Measurements from ENCODE around the gene NME4.
"Not testable (repeated sequence)": the region's sequence is repeated elsewhere in the genome, so short reads cannot be mapped to it uniquely, and the experiment has no call there.

The NME4 gene

DNA sequence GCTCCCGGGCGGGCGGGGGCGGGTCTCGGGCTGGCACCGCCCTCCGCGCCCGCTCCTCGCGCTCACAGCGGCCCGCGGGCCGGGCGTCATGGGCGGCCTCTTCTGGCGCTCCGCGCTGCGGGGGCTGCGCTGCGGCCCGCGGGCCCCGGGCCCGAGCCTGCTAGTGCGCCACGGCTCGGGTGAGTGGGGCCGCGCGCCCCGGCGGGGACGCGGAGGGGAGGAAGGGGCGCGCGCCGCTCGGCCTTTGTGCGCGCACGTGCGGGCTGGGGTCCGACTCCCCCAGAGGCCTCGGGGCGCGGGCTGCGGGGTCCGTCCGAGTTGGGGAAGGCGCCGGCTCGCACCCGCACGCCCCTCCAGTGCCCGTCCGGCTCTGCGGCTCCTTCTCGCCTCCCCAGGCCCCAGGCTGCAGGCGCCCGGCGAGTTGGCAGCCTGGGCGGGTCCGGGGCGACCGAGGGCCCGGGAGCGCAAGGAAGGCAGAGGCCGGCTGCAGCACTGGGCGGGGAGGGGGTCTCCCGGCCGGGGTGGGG, at the start of gene NME4:
NME4 (plus strand) TSS at position 65 of the 527 bp plus-strand sequence; CDS start at position 89, 24 bp downstream.
- no peak for DNase-seq

DNA sequence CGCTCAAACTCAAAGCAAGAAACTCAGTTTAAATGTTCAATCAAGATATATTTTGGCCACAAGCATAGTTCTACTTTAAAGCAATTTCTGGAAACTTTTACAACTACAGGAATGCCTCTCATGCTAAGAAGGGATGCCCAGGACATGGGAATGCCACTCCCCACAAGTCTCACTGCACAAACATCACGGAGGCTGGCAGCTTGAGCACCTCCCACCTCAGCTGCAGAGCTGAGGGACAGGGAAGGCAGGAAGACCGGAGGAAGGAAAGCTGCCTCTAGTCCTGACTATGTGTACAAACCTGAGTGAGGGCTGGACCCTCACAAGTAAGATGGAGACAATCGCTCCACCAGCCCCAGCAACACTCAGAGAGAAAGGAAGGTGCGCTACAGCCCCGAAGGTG, 49.8 kb upstream of the NME4 start:
- no peak for DNase-seq

DNA sequence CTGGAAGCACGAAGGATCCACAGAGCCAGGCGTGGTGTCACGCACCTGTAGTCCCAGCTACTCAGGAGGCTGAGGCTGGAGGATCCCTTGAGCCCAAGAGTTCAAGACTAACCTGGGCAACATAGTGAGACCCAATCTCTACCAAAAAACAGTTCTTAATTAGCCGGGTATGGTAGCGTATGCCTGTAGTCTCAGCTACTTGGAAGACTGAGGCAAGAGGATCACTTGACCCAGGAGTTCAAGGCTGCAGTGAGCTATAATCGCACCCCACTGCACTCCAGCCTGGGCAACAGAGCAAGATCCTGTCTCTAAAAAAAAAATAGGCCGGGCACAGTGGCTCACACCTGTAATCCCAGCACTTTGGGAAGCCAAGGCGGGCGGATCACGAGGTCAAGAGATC, 48.5 kb upstream of the NME4 start:
- not testable (repeated sequence) for DNase-seq

DNA sequence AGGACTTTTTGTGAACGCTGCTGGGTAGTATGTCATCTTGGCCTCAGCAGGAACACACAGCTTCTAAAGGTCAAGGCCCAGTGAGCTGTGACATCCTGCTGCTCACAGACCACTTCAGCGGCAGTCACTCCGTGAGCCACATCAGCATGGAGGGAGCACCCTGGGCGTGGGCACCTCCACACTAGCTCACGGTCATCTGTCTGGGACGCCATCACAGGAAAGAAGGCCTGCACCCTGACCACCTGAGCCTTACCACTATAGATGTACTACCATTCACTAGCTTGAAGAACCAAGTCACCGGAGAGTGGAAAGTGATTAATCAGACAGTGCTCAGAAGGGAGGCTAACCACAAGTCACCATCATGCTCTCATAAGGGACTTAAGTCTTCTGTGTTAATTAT, 47.8 kb upstream of the NME4 start:
- no peak for DNase-seq

DNA sequence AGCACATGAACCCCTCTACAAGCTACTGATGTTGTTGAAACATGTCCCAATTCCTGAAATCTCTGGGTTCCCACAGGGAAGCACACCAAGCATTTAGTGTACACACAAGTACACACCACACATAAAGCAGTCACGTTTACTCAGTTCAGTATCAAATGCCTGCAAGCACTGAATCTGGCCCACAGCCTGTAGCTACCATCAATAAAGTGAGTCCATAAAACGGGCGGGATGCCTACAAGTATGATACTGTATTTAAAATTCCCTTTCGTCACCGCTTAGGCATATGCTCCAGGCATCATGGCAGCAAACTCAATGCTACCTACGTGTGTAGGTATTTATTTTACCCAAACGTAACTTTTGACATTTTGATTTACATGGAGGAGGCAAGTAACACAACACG, 46.8 kb upstream of the NME4 start:
- no peak for DNase-seq

DNA sequence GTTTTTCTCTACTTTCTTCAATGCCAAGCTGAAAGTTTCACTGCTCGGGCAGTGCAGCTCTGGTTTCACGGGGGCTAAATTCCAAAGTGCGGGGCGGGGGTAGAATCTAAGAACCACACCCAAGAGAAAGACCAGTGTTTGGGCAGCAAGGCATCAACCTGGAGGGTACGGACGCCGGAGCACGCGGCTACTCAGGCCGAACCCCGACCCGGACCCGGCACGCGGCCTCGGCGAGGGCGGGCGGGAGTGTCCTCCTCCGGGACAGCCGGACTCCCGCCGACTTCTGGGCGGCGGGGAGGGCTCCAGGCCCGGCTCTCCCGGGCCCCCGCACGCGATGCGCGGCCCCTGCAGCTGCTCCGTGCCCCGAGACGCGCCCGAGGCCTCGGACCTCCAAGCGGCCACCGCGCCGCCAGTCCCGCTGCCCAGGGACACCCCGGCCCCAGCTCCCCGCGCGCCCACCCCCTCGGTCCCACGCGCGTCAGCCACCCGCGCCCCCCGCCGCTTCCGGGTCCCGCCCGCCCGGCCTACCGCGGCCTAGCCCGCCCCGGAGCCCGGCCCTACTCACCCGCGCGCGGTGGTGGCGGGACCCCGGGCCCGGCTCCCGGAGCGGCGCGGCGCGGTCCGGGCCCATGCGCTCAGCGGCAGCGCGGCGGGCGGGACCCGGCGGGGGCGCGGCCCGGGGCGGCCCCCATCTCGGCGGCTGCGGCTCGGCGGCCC, 45.0 kb upstream of the NME4 start:
- DNase-seq, result no peak

DNA sequence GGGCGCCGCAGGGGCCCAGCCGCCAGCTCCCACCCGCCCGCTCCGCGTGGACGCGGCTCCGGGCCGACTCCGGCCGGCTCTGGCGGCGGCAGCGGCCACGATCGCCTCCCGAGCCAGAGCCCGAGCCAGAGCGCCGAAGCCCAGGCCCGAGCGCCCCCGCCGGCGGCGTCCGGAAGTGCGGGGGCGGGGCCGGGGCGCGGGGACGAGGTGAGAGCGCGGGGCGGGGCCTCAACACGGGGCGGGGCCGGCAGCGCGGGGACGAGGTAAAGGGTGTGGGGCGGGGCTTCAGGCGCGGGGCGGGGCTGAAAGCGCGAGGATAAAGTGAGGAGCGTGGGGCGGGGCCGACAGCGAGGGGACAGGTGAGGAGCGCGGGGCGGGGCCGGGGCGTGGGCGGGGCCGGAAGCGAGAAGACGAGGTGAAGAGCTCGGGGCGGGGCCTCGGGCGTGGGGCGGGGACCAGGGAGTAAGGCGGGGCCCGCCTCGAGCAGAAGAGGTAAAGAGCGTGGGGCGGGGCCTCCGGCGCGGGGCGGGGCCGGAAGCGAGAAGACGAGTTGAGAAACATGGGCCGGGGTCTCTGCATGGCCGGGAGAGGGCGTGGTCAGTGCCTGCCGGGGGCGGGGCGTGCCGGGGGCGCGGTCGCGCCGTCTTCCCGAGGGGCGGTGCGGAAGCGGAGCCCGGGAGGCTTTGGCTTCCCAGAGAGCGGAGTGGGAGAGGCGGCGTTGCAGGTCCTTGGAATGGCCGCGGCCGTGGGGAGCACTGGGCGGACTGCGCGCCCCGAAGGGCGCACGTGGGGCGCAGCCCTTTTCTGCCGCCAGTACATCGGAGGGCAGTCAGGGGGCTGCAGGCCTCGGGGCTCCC, 44.2 kb upstream of the NME4 start, which contains the start of gene AXIN1:
AXIN1 (minus strand) TSS at position 177 of the 857 bp plus-strand sequence. CDS start 5,698 bp downstream, outside the sequence.
- peak; percentile 98 for DNase-seq

DNA sequence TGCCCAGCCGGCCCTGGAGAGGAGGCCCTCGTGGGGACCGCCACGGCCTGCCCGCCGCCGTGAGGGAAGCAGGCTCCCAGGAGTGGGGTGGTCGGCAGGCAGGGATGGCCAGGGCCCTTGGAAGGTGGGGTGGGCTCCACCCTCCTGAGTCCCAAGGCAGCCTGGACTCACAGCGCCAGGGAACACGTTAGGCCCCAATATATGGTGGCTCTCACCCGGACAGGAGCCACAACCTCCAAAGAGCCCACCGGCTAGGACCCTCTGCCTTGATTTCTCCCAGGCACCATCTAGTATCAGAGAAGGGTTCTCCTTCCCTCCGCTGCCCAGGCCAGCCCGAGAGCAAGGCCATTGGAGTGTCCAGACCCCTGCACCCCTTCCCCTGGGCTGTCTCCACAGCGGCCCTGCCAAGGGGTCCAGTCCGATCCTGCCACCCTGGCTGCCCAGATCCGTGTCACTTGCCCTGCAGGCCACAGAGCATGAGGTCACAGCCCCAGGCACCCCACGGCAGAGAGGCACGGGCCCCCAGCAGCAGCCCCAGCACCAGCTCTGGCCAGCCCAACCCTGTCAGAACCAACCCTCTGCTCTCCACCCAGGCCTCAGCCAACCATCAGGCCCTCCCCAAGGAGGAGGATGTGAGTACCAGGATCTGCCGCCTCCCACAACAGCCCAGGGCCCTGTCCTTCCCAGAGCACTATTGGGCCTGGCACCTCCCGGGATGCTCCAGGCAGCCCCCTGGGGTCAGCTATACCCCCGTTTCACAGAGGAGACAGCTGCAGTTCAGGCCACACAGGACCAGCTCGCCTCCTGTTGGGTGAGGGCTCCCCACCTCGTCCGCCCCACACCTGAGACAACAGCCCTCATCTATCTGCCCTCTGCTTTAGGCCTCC, 43.4 kb upstream of the NME4 start:
- no peak for DNase-seq

DNA sequence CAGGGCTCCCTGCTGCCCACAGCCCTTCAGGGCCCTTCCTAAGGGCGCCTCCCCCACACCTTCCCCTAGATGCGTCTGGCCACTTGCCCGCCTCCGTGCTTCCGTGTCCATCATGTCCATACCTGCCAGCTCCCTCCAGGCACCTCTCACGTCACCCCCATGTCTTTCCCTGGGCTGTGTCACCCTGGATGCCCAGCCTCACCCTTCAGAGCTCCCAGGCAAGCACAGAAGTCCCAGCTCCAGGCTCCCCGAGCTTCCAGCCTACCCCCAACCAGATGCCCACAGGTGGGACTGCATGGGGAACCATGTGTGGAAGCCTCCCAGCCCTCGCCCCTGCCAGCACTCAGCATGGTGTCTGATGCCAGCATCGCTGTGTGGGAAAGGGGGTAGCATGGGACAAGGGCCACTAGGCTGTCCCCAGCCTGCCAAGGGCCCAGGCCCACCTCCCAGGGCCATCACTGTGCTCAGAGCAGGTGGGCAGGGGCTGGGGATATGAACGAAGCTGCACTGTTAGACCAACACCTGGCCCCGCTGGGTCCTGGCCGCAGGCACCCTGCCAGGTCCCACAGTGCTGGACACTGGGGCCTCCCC, 42.6 kb upstream of the NME4 start:
- DNase-seq, result no peak

DNA sequence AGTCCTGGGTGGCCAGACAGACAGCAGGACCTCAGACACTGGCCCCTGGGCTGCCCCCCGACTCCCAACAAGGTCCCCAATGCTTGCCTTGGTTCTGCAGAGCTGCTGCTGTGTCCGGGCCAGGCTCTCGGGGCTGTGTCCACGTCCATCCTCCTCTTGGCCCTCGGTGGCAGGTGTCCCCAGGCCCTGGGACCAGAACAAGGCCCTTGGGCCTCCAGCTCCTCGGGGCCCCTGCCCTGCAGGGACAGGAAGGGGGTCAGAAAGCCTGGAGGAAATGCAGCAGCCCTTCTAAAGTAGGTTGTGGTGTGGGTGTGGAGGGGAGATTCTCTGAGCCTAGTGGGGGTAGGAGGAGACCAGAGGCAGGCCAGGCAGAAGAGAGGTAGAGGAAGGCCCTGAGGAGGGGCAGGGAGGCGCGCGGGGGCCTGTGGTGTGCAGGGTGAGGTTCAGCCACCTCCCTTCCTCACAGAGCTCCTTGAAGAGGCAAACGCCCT, 42.0 kb upstream of the NME4 start:
- peak; percentile 59 for DNase-seq

DNA sequence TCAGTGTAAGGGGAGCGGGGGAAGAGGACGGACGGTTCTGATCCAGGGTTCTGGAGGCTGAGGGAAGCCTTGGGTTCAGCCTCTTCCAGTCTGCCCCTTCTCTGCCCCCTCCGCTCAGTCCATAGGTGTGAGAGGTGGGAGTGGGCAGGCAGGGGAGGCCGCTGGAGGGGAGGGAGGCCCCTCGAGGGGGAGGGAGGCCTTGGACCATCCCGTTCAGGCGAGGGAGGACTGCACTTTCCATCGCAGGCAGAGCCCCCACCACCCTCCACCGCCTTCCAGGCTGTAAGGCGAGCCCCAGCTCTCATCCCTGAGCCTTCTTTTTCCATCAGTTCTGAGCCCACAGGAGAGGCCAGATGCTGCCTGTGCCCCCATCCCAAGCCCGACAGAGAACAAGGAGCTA, 40.3 kb upstream of the NME4 start:
- DNase-seq, result no peak

DNA sequence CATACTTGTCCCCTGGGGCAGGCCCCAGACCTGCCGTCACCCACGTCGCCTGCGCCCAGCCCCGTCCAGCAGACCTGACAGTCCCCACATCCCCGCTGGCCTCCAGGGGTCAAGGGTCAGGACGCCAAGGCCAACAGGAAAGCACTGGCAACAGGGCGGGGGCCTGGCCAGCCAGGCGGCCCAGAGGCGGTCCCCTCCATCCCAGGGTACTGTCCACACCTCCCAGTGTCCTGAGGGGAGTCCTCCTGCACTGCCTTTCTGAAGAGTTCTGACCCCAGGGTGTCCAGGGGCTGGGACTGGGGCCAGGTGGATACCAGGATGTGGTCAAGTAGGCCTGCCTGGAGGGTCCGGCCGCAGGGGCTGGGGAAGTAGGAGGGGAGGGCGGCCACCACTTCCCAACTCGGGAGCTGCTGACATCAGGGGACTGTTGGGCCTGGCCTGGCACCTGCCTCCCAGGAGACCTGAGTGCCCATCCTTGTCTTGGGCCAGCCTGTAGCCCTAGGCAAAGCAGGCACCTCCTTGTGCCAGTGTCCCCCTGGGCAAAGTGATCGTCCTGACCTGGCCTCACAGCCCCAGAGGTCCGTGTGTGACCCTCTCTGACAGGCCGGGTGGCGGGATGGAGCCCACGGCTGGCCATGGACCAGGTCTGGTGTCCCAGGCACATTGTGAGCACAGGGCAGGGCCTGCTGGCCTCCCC, 37.8 kb upstream of the NME4 start:
- no peak for DNase-seq

DNA sequence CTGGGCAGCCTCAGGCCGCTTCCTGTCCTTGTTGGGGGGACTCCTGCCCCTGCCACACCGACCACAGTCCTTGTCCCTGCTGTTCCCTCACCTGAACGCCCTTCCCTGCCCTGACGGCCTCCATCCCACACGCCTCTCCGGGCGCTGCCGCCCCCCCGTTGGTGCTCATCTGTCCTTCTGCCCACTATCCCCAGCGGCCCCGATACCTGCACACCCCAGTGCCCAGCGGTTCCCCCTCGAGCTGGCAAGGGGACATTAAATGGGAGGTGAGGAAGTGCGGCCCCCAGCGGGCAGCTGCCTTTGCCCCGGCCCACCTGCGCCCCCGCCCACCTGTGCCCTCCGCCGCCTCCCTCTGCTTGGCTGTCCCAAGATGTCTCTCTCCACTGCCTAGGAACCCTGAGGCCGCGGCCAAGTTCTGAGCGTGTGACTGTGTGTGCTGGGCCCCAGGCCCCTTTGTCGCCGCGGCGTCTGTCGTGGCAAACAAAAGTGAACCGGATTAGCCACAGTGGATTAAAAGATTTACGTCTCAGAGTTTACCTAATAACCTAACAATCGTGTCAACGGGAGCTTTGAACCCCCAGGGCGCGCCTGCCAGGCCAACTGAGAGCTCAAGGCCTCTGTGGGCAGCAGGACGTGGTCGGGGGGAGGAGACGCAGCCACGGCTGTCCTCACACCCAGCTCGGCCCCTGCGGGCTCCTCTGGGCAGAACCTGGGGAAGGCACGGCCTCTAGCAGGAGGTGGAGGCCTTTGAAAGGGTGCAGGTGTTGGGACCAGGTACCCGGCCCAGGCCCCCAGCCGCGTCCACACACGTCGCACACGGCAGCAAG, 36.9 kb upstream of the NME4 start:
- DNase-seq, result no peak

DNA sequence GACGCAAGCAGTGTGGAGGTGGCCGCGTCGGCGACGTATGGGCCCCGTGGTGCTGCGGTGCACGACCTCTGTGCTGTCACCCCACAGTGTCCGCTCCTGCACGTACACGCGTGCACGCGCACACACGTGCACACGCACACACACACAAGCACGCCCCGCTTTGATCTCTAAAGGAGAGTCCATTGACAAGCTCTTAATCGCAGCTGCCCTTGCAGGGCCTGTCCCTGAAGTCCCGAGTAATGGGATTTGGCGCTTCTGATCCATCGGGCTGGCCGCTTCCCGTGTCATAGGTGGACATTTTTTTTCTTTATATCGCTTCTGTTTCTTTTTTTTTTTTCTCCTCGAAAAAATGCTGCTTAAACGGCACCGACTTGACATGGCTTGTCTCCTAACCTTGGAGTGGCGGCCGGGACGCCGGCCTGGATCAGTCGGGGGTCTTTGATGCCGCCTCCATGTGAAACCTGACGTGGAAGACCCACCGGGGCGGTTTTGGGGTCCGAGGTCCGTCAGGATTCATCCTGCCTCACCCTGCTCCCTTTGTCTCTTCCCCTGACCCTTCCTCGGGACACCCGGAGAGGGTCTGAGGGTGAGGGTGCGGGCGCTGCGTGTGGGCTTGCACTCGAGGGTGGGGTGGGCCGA, 36.2 kb upstream of the NME4 start:
- DNase-seq, result no peak

DNA sequence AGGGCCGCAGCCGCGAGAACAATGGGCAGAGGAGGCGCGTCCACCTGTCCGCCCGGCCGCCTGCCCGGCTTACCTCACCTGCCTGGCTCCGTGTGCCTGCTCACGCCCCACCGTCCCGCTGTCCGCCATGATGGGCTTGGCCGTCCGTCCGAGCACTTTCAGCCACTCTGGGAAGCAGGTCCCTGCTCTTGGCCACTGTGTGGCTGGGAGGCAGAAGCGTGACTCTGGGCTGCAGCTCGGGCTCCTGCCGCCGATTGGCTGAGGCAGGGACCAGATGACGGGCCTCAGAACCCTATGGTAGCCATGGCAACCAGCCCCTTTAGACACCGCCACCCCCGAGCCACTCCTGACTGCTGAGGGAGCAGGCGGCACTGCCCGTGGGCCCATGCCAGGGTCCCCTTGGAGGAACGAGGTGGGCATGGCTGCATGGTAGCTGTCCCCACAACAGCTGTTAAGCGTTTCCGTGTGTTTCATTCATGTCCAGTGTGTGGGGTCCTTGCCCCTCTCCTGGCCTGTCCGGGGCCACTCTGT, 35.6 kb upstream of the NME4 start:
- no peak for DNase-seq

DNA sequence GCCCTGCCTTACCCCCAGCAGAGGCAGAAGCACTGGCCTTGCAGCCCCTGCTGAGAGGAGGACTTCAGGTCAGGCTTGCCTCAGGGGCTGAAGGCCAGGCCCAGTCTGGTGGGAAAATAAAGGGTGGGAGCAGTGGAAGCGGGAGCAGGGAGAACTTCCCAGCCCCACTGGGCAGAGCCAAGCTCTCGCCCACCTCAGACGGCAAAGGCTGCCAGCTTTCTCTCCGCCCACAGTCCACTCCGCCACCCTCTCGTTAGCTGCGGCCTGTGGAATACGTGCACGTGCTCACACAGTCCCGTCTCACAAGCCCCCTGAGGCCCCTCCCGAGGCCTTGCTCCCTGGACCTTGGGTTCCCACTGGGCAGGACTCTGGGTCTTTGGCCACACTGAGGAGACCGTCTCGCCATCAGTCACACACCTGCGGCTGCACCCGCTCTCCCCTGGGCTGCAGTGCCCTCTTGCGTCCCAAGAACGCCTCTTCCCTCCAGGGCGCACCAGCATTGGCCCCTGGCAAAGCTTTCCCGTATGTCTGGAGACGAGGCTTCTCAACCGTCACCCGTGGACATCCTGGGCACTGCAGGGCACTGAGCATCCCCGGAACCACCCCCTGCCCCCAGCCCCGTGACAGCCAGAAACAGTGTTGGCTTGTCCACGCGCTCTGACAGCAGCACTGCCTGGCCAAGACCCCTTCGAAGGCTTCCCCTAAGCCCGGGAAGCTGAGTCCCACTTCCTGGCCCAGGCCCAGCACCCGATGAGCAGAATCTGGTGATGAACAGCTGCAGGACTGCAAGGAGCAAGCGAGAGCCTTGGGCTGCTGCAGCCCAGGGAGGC, 34.9 kb upstream of the NME4 start:
- DNase-seq, result peak; percentile 68

DNA sequence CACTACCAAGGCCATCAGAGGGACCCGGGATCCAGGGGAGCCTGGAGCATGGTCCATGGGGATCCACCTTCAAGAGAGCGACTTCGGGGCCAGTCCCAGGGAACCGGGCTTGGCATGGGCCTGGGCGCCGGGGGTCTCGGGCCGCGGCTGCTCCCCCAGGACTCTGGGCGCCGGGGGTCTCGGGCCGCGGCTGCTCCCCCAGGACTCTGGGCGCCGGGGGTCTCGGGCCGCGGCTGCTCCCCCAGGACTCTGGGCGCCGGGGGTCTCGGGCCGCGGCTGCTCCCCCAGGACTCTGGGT, 34.3 kb upstream of the NME4 start:
- not testable (repeated sequence) for DNase-seq

DNA sequence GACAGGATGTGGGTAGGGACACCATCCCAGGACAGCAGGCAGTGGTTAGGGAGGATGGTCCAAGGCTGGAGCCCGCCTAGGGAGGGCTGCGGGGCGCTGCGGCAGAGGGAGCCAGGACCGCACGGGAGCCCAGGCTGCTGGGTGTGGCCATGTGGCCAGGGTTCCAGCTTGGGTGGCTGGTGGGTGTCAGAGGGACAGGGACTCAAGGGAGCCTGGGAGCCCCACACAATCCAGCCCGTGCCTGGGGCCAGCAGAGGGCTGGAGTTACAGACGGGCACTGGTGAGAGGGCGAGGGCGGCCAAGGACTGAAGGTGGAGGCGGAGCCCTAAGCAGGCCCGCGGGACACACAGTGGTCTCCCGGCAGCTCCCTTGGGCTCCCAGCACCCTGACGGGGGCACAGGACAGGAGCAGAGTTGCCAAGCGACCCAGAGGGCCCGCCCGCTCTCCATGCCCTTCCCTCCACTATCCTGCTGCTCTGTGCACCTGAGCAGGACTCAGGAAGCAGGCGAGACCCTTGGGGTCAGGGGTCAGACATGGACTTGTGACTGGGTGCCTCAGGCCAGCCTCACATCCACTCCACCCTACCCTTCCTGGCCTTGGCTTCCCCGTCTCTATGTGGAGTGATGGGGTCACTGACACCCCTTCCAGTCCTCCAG, 33.8 kb upstream of the NME4 start:
- no peak for DNase-seq
